GM12891 (cell line): ENCODE data around the gene ZP2.

Source experiments
- PAX5 ChIP-seq: IDR thresholded peaks from 2 replicates; pipeline ENCODE4 v1.6.1; 2011; ENCODE audit warnings: low read length, moderate library complexity, mild to moderate bottlenecking; ENCODE audit not compliant: insufficient read depth, severe bottlenecking
- POLR2A ChIP-seq: IDR thresholded peaks from 2 replicates; pipeline ENCODE4 v1.6.1; 2011; ENCODE audit warnings: low read depth, low read length, control low read depth
- POLR2AphosphoS5 ChIP-seq: IDR thresholded peaks from 2 replicates; pipeline ENCODE4 v1.6.1; 2011; ENCODE audit warnings: low read depth, low read length, control low read depth

- TF ChIP-seq PAX5 (no peak), POLR2A (no peak), POLR2AphosphoS5 (no peak)
Observed at GRCh38 chr16:21223787-21224186, 12.4 kb upstream of the ZP2 start.
